Hepatic stellate cell (primary cell): ENCODE data around the gene POLR2E.

Experiments
- DNase-seq: peaks from one replicate; pipeline ENCODE4 v3.0.0; 2011; ENCODE audit warnings: low spot score

POLR2E gene

DNA sequence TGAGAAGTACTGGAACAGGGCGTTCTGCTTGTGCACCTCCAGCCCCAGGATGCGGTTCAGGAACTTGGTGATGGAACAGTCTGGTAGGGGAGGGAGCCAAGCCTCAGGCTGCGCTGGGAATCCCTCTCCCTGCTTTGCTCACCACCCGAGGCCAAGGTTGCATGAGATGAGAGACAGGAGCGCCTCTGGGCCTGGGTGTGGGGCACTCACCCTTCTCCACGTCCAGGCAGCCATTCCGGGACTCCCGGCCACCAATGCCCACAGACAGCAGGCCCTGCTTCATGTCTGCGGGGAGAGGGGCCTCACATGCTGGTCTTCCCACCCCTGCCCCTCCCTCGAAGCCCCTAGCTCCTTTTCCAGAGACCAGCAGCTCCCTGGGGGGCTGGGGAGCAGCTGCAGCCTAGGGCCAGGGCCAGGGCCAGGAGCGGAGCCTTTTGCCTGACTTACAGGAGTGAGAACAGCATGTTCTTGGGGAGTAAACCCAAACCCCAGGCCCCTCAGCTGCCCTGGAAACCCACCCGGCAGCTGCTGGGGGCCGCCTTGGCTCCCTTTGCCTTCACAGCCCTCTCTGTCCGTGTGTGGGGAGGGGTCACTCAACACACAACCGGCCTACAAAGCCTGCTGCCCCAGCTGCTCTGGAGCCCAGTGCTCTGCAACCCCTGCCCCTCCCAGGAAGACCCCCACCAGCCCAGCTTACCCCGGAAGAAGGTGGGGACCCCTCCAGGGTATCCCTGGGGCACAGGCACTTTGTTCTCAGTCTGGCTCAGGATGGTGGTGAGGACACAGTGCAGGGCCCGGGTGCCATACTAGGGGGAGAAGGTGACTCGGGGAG lies 15.8 kb upstream of the POLR2E start:
- no peak for DNase-seq

- DNase-seq: no peak
Observed at GRCh38 chr19:1109697-1110671, 14.8 kb upstream of the POLR2E start.

- no peak for DNase-seq
Observed at GRCh38 chr19:1109032-1109551, 13.9 kb upstream of the POLR2E start.

DNA sequence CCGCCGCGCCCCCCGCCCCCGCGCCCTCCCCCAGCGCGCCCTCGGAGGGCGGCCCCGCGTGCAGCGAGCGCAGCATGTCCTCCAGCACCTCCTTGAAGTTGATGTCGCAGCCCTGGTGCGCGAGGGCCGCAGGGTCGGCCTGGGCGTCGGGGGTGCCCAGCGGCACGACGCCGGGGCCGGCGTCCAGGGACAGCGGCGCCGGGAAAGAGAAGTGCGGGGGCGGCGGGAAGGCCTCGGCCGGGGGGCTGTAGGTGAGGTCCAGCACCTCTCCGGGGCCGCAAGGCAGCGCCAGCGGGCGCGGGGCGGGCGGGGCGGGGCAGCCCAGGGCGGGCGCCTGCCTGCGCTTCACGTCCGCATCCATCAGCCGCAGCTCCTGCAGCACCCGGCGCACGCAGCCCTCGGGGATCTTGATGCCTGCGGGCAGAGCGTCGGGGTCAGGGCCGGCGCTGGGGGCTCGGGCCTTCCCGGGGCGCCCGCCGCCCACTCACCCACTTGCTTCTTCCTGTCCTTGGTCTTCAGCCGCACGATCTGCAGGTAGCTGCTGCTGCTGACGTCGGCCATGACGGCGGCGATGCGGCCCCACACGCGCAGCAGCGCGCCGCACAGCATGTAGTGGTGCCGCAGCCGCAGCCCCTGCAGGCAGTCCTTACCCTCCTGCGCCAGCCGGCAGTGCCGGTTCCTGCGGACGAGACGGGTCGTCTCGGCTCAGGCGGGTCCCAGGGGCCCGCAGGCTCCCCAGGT lies 13.3 kb upstream of the POLR2E start:
- DNase-seq: no peak

DNA sequence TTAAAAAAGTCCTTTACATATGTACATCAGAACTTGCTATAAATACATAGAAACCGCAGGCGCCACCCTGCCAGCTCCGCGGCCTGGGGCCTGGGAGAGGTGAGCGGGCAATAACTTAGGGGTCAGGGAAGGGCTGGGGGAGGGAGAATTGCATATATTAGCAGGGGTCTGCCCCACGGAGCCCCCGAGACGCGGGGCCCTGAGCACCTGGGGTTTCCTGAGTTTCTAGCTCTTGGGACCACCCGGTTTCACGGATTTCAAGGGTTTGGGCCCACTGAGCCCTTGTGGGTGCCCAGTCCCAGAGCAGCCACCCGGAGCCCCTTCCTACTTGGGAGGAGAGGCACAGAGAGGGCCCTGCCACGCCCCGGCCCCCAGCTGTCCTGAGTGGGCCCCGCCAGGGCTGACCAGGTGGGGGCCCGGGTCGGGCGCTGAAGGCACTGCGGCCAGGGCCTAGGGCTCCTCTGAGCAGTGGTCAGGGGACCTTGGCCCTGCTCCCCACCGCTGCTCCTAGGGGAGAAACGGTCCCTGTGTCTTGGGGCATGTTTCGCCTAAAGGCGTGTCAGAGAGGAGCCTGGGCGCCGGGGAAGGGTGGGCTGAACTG lies 12.6 kb upstream of the POLR2E start:
- DNase-seq: no peak

- DNase-seq: no peak
Observed at GRCh38 chr19:1106841-1107660, 11.9 kb upstream of the POLR2E start.

- DNase-seq: no peak
Observed at GRCh38 chr19:1105873-1106840, 11.0 kb upstream of the POLR2E start.

DNA sequence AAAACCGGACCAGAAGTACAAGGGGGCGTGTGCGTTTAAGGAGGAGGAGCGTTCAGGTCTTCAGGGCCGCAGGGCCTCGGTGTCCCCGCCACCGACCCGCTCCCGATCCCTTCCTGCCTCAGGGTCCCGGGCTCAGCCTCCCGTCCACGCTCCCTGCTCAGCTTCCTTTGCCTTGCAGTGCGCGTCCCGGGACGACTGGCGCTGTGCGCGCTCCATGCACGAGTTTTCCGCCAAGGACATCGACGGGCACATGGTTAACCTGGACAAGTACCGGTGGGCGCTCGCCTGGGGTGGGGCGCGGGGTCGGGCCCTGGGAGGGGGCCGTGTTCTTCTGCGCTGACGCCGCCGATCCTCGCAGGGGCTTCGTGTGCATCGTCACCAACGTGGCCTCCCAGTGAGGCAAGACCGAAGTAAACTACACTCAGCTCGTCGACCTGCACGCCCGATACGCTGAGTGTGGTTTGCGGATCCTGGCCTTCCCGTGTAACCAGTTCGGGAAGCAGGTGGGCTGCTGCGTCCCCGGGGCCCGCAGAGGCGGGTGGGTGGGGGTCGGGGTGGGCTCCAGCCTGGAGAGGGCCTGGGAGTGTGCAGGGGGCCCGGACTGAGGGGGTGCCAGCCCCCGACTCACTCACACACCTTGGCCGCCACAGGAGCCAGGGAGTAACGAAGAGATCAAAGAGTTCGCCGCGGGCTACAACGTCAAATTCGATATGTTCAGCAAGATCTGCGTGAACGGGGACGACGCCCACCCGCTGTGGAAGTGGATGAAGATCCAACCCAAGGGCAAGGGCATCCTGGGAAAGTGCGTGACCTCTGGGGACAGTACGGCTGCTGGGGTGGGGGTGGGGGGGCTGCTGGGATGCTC lies 10.1 kb upstream of the POLR2E start:
- peak; percentile 59 for DNase-seq

DNA sequence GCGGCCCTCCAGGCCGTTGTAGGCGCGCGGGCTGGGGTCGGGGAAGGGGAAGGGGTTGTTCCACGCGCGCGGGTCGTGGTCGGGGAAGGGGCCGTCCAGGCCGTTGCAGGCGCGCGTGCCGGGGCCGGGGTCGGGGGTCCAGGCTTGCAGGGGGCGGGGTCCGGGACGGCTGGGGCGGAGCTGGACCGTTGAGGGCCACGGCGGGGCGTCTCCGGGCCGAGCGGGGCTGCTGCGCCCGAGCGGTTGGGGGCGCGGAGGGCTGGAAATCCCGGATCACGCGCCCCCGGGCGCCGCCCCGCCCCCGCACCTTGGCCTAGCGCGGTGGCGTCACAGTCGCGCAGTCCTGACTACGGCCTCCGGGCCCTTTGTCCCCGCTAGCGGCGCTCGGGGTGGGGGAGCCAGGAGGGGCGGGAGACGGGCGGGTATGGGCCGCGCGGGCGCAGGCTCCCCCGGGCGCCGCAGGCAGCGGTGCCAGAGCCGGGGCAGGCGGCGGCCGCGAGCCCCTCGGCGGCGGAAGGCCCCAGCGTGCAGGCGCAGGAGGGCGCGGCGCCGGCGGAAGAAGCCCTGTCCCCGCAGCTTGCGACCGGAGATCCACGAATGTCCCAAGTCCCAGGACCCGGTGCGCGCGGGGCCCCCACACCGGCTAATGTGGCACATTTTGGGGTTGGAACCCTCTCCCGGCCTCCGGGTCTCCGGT lies 9.3 kb upstream of the POLR2E start:
- DNase-seq: peak; percentile 75

DNA sequence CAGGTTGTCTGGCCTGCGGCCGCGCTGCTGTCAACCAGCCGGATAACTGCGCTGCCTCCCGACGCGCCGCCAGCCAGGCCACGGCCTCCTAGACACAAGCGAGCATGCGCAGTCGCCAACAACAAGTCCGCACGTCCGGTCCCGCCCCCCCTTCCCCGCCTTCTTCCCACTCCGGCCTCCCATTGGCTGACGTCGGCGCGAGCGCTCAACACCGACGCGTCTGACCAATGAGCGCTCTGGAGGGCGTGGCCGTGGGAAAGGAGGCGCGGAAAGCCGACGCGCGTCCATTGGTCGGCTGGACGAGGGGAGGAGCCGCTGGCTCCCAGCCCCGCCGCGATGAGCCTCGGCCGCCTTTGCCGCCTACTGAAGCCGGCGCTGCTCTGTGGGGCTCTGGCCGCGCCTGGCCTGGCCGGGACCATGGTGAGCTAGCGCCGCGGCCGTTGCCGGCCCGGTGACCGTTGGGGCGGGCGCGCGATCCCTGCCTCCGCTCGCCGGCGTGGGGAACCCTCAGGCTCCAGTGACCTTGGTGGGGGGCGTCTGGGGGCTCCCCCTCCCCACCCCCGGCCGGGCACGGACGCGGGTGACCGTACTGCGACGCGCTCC lies 8.6 kb upstream of the POLR2E start, which contains the start of gene GPX4:
GPX4 (plus strand) TSS at position 287 of the 603 bp plus-strand sequence; CDS start at position 337, 50 bp downstream.
- peak; percentile 99 for DNase-seq

GRCh38 chr19:1103132-1103707 lies 8.0 kb upstream of the POLR2E start:
- no peak for DNase-seq

DNA sequence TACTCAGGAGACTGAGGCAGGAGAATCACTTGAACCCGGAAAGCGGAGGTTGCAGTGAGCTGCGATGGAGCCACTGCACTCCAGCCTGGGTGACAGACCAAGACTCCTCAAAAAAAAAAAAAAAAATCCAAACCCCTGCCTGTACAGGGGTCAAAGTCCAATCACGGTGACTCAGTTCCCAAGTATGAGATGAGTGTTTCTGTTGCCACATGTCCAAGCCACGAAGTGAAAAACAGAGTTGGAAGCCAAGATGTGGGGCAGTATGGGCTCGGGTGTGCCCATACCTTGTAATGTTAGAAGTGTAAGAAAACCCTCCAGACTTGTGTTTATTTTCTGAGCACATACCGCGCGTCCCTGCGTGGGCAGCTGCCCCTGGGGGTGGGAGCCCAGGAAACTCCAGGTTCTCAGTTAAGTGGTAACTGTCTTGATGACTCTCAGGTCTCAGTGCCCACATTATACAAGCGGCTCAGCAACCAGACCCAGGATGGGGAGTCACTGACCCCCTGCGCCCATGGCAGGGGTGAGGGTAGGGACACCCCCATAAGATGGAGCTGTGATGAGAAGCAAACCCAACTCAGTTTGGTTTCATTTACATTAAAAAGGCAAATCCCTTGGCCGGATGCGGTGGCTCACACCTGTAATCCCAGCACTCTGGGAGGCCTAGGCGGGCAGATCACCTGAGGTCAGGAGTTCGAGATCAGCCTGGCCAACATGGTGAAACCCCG lies 7.4 kb upstream of the POLR2E start:
- peak; percentile 85 for DNase-seq

DNA sequence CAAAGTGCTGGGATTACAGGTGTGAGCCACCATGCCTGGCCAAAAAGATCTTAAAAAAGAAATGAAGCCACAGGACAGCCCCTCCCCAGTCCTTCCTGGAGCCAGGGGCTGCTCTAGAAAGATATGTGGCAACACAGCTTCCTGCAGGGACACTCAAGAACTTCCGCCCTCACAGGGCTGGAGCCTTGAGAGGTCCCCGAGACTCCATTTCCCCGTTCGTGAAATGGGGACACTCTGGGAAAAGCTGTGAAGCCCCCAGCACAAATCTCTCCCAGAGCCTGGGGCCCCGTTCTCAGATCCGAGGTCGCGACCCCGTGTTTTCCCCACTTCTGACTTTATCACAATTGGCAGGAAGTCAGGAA lies 6.1 kb upstream of the POLR2E start:
- no peak for DNase-seq

- DNase-seq: no peak
Observed at GRCh38 chr19:1098177-1099051, 3.2 kb upstream of the POLR2E start.

- DNase-seq: no peak
Observed at GRCh38 chr19:1097810-1098176, 2.6 kb upstream of the POLR2E start.

DNA sequence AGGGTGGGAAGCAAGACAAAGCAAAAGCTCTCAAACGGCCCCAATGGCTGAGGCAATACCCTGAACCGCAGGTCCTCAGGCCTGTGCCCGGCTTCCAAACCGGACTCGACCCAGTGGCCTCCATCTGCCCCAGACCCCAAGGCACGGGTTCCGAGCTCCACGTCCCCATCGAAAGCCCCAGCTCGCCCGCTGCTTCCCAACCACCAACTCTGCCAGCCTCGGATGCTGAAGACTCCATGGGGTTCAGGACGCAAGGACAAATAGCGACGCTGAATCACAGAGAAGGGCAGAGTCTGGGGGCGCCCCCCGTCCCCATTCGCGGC lies 559 bp downstream of the POLR2E start:
- no peak for DNase-seq
